Fibroblast of villous mesenchyme (primary cell): ENCODE measurements around the gene POFUT2. TPM values are rescaled to one million over a fixed set of nuclear protein-coding genes. Genes with fewer than 3 reads are reported as not detected.

Experiments
- DNase-seq: peaks from one replicate; pipeline ENCODE4 v3.0.0-alpha.2; 2010; ENCODE audit warnings: low read depth
- H3K4me3 ChIP-seq: 2 replicates; pipeline ENCODE4 v1.5.1; 2011; ENCODE audit warnings: low read depth, mild to moderate bottlenecking, low read length
- CTCF ChIP-seq: IDR thresholded peaks from 2 replicates; pipeline ENCODE4 v1.5.1; 2012; ENCODE audit warnings: low read depth, mild to moderate bottlenecking, low read length; ENCODE audit not compliant: insufficient read depth
- total RNA-seq: library from RNA; depleted of rRNA; stranded (reverse); fragments of >200 nt; gene quantifications from 2 replicates; pipeline ENCODE4 v1.2.3, GENCODE V29; 2012

Gene POFUT2
- total RNA-seq, 1 donor, result 60.0 TPM

- TF ChIP-seq CTCF, result no peak
- DNase-seq, result no peak
- H3K4me3 ChIP-seq, result no peak overlapping the region
These were observed 18.1 kb upstream of the POFUT2 start for GRCh38 chr21:45305836-45306235.

GRCh38 chr21:45304945-45305344 lies 17.2 kb upstream of the POFUT2 start:
- DNase-seq, result no peak
- no peak overlapping the region for H3K4me3 ChIP-seq
- TF ChIP-seq CTCF, result no peak

- DNase-seq, result no peak
- no peak overlapping the region for H3K4me3 ChIP-seq
- TF ChIP-seq CTCF, result no peak
These were observed 16.8 kb upstream of the POFUT2 start for GRCh38 chr21:45304476-45304830.

GRCh38 chr21:45303751-45304475 lies 16.2 kb upstream of the POFUT2 start:
- no peak overlapping the region for H3K4me3 ChIP-seq
- no peak for TF ChIP-seq CTCF
- DNase-seq, result no peak

GRCh38 chr21:45303091-45303615 lies 15.5 kb upstream of the POFUT2 start:
- no peak for TF ChIP-seq CTCF
- H3K4me3 ChIP-seq, result no peak overlapping the region
- no peak for DNase-seq

GRCh38 chr21:45302082-45303061 lies 14.7 kb upstream of the POFUT2 start:
- DNase-seq, result no peak
- no peak overlapping the region for H3K4me3 ChIP-seq
- no peak for TF ChIP-seq CTCF
